K562 (cell line): ENCODE data around the gene MBNL1. TPM values are rescaled to one million over a fixed set of nuclear protein-coding genes. Genes with fewer than 3 reads are reported as not detected.

ENCODE experiments used
- ARID1B ChIP-seq: fragments of 450-650 bp; IDR thresholded peaks from 2 replicates; pipeline ENCODE4 v1.6.1; 2016; ENCODE audit warnings: antibody characterized with exemption, mild to moderate bottlenecking, inconsistent platforms
- CC2D1A ChIP-seq: fragments of 450-650 bp; IDR thresholded peaks from 2 replicates; pipeline ENCODE4 v1.6.1; 2017; ENCODE audit warnings: mild to moderate bottlenecking
- CHCHD3 ChIP-seq: fragments of 250-450 bp; sonication (Bioruptor Pico); IDR thresholded peaks from 2 replicates; pipeline ENCODE4 v2.1.2; 2022; ENCODE audit warnings: mild to moderate bottlenecking
- CSDE1 ChIP-seq, 2 experiments: fragments of 450-650 bp; IDR thresholded peaks; 2 replicates each; pipeline ENCODE4 v1.6.1; 2016; ENCODE audit warnings: mild to moderate bottlenecking in 1 of 2
- E2F8 ChIP-seq: fragments of 450-650 bp; IDR thresholded peaks from 2 replicates; pipeline ENCODE4 v1.7.1; 2018; ENCODE audit warnings: mild to moderate bottlenecking, low read depth; ENCODE audit not compliant: partially characterized antibody
- ELF1 ChIP-seq: fragments of 200-800 bp; sonication (Bioruptor generic); IDR thresholded peaks from 2 replicates; pipeline ENCODE4 v1.6.1; 2016; ENCODE audit warnings: missing genetic modification characterization, missing compliant biosample characterization
- FOSL1 ChIP-seq: fragments of 200-800 bp; sonication (Bioruptor generic); conservative IDR thresholded peaks from 2 replicates; pipeline ENCODE4 v1.6.1; 2016; ENCODE audit warnings: missing genetic modification characterization, missing compliant biosample characterization
- GTF2E2 ChIP-seq: fragments of 200-800 bp; sonication (Bioruptor generic); IDR thresholded peaks from 2 replicates; pipeline ENCODE4 v1.6.1; 2016; ENCODE audit warnings: missing genetic modification characterization, missing compliant biosample characterization
- HLTF ChIP-seq: fragments of 450-650 bp; IDR thresholded peaks from 2 replicates; pipeline ENCODE4 v1.6.1; 2016
- KDM4B ChIP-seq, 2 experiments: fragments of 450-650 bp in 1 of 2; sonication (generic) in 1 of 2; IDR thresholded peaks; 2 replicates each; pipeline ENCODE4 v1.6.1; 2016 to 2017; ENCODE audit warnings: borderline replicate concordance in 2 of 2, antibody characterized with exemption in 1 of 2, low read depth in 1 of 2, mild to moderate bottlenecking in 1 of 2
- LARP7 ChIP-seq: fragments of 450-650 bp; IDR thresholded peaks from 2 replicates; pipeline ENCODE4 v1.6.1; 2016
- MAFF ChIP-seq: IDR thresholded peaks from 2 replicates; pipeline ENCODE4 v1.6.1; 2012; ENCODE audit warnings: low read length, improper control_type of control experiment
- MAFK ChIP-seq: IDR thresholded peaks from 2 replicates; pipeline ENCODE4 v1.6.1; 2011; ENCODE audit warnings: low read length, improper control_type of control experiment
- NFYB ChIP-seq: IDR thresholded peaks from 2 replicates; pipeline ENCODE4 v1.6.1; 2011; ENCODE audit warnings: mild to moderate bottlenecking, moderate library complexity; ENCODE audit not compliant: insufficient read length; ENCODE audit errors: extremely low read depth
- RNF2 ChIP-seq: sonication (generic); IDR thresholded peaks from 2 replicates; pipeline ENCODE4 v1.6.1; 2016
- THRB ChIP-seq: fragments of 450-650 bp; formaldehyde crosslinking; conservative IDR thresholded peaks from 2 replicates; pipeline ENCODE4 v1.4.0; 2022; ENCODE audit warnings: mild to moderate bottlenecking, missing genetic modification characterization
- YBX1 ChIP-seq: fragments of 450-650 bp; IDR thresholded peaks from 2 replicates; pipeline ENCODE4 v1.7.1; 2016; ENCODE audit warnings: mild to moderate bottlenecking
- ZBTB5 ChIP-seq: fragments of 450-650 bp; IDR thresholded peaks from 2 replicates; pipeline ENCODE4 v1.6.1; 2017; ENCODE audit warnings: antibody characterized with exemption
- ZFPM2 ChIP-seq: fragments of 250-450 bp; sonication (Bioruptor Pico); IDR thresholded peaks from 2 replicates; pipeline ENCODE4 v1.5.1; 2022; ENCODE audit warnings: mild to moderate bottlenecking
- ZNF212 ChIP-seq: fragments of 450-650 bp; formaldehyde crosslinking; IDR thresholded peaks from 2 replicates; pipeline ENCODE4 v1.4.0; 2020; ENCODE audit warnings: mild to moderate bottlenecking
- ZNF274 ChIP-seq: IDR thresholded peaks from 2 replicates; pipeline ENCODE4 v1.6.1; 2011; ENCODE audit warnings: low read depth, mild to moderate bottlenecking, low read length, moderate library complexity, borderline replicate concordance
- ZNF512 ChIP-seq: IDR thresholded peaks from 2 replicates; pipeline ENCODE4 v1.6.1; 2016; ENCODE audit warnings: missing genetic modification characterization, missing compliant biosample characterization
- polyA plus RNA-seq, 8 experiments: library from polyadenylated mRNA; depleted of rRNA in 4 of 8; stranded (reverse) in 5 of 8; unstranded in 3 of 8; fragments of >200 nt; fragmentation: Nextera tagmentation in 2 of 8; fragmentation: Illumina TruSeq in 1 of 8; extraction: Ambion mirVana in 2 of 8; extraction: Trizol in 1 of 8; gene quantifications; 2 replicates each; pipeline versions ENCODE4 v1.2.1 to v1.2.3, GENCODE V29; 2011 to 2014; ENCODE audit warnings: inconsistent platforms in 1 of 8, missing spikeins in 1 of 8
- total RNA-seq, 7 experiments: library from RNA; depleted of rRNA in 6 of 7; stranded (reverse); fragments of >200 nt in 6 of 7; fragmentation: Illumina TruSeq in 2 of 7; extraction: Trizol in 2 of 7; gene quantifications; 2 replicates each; pipeline versions ENCODE4 v1.2.1 to v1.2.3, GENCODE V29; 2011 to 2021; ENCODE audit warnings: low replicate concordance in 1 of 7

MBNL1 gene
- total and polyA plus RNA-seq, 9 of the 15 experiments (the other 6 are each of a cell fraction or from before 2014, with no cell fraction given): 70.3 to 243 (median 220) TPM

GRCh38 chr3:152331018-152331541 is 62.4 kb downstream of the MBNL1 start (continued):
- peak; percentile 66 for TF ChIP-seq CC2D1A
- peak; percentile 96; the same call in 1 of the 2 replicates for TF ChIP-seq LARP7
- peak; percentile 35; the same call in 1 of the 2 replicates for TF ChIP-seq ELF1 (tag)
- TF ChIP-seq ZNF212 (CRISPR knock-in tag): no peak
- peak; percentile 60; the same call in 1 of the 2 replicates for TF ChIP-seq ZBTB5
- no peak for TF ChIP-seq GTF2E2 (tag)
- no peak for TF ChIP-seq CHCHD3 (CRISPR knock-in tag)
- peak; percentile 42; the same call in 1 of the 2 replicates for TF ChIP-seq MAFK
- TF ChIP-seq E2F8: peak; percentile 19
- TF ChIP-seq ZFPM2 (CRISPR knock-in tag): no peak
- 0 out of 2 replicates have a peak, but pooled peaks have one; percentile 25 for TF ChIP-seq YBX1
- TF ChIP-seq ARID1B: peak; percentile 69
- TF ChIP-seq THRB (CRISPR knock-in tag): peak; percentile 77; the same call in 1 of the 2 replicates
- no peak for TF ChIP-seq KDM4B (IDR thresholded peaks at IDR 0.05; ENCODE audit: borderline replicate concordance in 2 of 2, low read depth in 1 of 2)
- no peak for TF ChIP-seq RNF2
- peak; percentile 84 for TF ChIP-seq HLTF
- peak; percentile 92 for TF ChIP-seq FOSL1
- TF ChIP-seq NFYB: no peak
- TF ChIP-seq MAFF: peak; percentile 40; the same call in 1 of the 2 replicates
- TF ChIP-seq ZNF512 (tag): 0 out of 2 replicates have a peak, but pooled peaks have one; percentile 51
- TF ChIP-seq ZNF274: no peak
- TF ChIP-seq CSDE1 (IDR thresholded peaks at IDR 0.05): 0 out of 4 replicates have a peak, but pooled peaks of 1 of the 2 experiments have one; percentile 67
